Measurements from ENCODE around the gene ZNF225.
"Not testable (repeated sequence)": the region's sequence is repeated elsewhere in the genome, so short reads cannot be mapped to it uniquely, and the experiment has no call there.

Gene ZNF225

DNA sequence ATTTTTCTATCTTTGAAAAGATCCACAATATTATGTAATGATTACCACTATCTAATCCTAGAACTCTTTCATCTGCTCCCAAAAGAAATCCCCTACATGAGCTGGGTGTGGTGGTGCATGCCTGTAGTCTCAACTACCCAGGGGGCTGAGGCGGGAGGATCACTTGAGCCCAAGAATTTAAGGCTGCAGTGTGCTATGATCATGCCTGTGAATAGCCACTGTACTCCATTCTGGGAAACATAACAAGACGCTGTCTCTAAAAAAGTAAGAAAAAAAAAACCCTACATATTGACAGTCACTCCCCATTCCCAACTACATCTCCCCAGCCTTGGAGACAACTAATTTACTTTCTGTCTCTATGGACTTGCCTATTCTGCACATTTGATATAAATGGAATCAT lies 50.6 kb downstream of the ZNF225 start:
- no peak for DNase-seq (ENCODE audit: low read depth in 2 of 2)

DNA sequence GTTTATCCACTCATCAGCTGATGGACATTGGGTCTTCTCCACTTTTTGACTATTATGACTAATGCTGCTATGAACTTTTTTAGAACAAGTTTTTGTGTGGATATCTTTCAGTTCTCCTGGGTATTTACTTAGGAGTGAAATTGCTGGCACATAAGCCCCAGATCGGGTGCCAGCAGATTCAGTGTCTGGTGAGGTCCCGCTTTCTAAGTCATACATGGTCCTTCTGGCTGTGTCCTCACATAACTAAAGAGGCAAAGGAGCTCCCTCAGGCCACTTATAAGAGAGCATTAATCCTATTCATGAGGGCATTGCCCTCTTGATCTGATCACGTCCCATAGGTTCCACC lies 51.1 kb downstream of the ZNF225 start:
- DNase-seq (ENCODE audit: low read depth in 2 of 2), result no peak

DNA sequence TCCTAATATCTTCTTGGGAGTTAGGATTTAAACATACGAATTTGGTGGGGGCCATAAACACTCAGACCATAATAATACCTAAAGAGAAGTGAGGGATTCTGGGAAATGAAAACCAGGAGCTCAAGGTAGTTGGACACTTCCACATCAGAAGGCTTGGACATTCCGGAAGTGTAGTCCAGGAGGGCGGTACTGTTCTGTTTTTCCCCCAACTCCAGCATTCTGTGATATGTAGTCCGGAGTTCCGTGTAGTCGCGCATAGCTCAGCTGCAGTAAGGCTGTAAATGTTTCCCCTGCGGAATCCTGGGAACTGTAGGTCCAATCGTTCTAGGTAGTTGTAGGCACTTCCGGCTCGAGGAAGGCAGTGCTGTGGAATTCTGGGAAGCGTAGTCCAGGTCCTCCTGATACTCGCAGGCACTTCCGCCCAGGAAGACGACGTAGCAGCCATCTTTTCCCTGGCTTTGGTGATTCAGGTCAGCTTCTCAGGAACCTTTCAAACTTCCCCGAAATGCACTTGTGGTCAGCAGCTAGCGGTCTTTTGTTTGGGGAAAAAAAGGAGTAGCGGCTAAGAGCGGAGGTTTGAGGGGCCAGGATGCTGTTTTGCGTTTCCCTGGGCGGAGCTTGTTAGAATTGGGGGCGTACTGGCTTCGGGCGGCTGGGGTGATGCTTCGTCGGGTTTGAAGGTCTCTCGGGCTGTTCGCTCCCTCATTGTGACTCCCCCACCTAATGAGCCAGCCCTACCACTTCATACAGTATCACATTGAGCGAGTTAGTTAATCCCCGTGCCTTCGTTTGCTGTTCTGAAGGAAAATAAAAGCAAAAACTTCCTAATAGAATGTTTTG lies 51.7 kb downstream of the ZNF225 start, which contains the start of gene ZNF226:
ZNF226 (plus strand) TSS at position 428 of the 840 bp plus-strand sequence. CDS start 4,981 bp downstream, outside the sequence.
- DNase-seq (ENCODE audit: low read depth in 2 of 2), result peak; percentile 60 to 77

DNA sequence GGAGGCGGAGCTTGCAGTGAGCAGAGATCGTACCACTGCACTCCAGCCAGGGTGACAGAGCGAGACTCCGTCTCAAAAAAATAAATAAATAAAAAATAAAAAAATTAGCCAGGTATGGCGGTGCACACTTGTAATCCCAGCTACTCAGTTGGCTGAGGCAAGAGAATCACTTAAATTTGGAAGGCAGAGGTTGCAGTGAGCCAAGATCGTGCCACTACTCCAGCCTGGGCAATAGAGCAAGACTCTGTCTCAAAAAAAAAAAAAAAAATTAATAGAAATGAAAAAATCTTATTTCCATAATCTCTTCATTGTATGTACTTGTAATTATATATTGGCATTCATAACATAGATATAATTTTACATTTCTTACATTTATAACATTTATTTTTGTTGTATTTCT lies 57.5 kb downstream of the ZNF225 start:
- not testable (repeated sequence) for DNase-seq (ENCODE audit: low read depth in 2 of 2)

DNA sequence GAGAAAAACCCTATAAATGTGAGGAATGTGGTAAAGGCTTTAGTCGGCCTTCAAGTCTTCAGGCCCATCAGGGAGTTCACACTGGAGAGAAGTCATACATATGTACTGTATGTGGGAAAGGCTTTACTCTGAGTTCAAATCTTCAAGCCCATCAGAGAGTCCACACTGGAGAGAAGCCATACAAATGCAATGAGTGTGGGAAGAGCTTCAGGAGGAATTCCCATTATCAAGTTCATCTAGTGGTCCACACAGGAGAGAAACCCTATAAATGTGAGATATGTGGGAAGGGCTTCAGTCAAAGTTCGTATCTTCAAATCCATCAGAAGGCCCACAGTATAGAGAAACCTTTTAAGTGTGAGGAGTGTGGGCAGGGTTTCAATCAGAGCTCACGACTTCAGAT lies 63.4 kb downstream of the ZNF225 start:
- DNase-seq (ENCODE audit: low read depth in 2 of 2), result no peak

DNA sequence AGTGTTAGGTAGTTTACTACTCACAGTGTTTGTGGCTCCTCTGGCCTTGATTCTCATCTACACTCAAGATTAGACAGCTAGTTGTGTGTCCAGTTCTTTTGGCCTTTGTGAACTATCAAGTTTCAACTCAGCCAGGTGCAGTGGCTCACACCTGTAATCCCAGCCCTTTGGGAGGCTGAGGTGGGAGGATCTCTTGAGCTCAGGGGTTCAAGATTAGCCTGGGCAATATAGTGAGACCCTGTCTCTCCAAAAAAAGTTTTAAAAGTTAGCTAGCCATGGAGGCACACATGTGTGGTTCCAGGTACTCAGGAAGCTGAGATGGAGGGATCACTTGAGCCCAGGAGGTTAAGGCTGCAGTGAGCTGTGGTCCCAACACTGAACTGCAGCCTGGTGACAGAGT lies 67.8 kb downstream of the ZNF225 start:
- no peak for DNase-seq (ENCODE audit: low read depth in 2 of 2)

DNA sequence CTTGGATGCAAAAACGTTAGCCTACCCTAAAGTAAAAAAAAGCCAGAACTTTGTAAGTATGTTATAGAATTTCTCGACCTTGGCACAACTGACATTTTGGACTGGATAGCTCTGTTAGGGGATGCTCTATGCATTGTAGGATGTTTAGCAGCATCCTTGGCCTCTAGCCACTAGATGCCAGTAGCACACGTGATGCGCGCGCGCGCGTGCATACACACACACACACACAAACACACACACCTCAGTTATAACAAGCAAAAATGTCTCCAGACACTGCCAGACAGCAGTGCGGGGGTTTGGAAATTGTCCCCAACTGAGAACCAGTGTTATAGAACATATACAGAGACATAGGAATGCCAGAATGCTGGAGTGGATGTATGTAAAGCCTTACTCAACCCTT lies 68.9 kb downstream of the ZNF225 start:
- no peak for DNase-seq (ENCODE audit: low read depth in 2 of 2)

All from stimulated activated CD4-positive, alpha-beta T cell treated with anti-CD3 and anti-CD28 coated beads, Interleukin-4, amount 100 ng/mL, for 48 hours (primary cell).